ENCODE measurements around the gene MAPKAP1. TPM values are rescaled to one million over a fixed set of nuclear protein-coding genes. Genes with fewer than 3 reads are reported as not detected.

The MAPKAP1 gene
- total RNA-seq, 1 donor from 2014 or later = 74.6 TPM

DNA sequence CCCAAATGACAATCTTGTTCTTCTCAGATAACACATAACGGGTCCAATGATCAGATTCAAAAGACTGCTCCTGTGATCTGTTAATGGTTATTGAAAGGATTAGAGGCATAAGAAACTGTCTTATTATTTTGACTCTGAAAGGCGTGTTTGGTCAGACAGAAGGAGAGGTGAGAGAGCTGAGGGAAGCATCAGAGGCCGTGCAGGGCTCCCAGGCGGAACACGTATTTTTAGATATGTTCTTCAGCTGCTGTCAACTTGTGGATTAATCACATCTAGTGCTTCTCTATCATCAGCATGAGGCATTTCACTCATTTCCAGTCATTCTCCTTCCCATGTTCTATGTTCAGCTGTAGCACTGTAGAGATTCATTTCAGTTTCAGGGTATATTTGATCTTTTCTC, 199.8 kb downstream of the MAPKAP1 start:
- H3K4me1 Mint-ChIP-seq (ENCODE audit: low read depth) = peaks cover 2% of the 10 kb centered on the region
- H3K27ac Mint-ChIP-seq = no peak overlapping the region
- peaks cover 3% of the 10 kb centered on the region for H3K27me3 Mint-ChIP-seq
- H3K36me3 Mint-ChIP-seq (ENCODE audit: insufficient read depth) = peaks cover 10% of the 10 kb centered on the region
- no peak for DNase-seq (ENCODE audit: low spot score, unreplicated experiment)
- H3K9me3 Mint-ChIP-seq (ENCODE audit: low read depth) = no peaks in the 10 kb centered on the region
- no peak for TF ChIP-seq CTCF (IDR thresholded peaks at IDR 0.05; ENCODE audit: unreplicated experiment)
- H3K4me3 Mint-ChIP-seq (ENCODE audit: low read depth) = no peak overlapping the region

- H3K4me3 Mint-ChIP-seq (ENCODE audit: low read depth) = no peak overlapping the region
- H3K36me3 Mint-ChIP-seq (ENCODE audit: insufficient read depth) = peaks cover 12% of the 10 kb centered on the region
- H3K9me3 Mint-ChIP-seq (ENCODE audit: low read depth) = no peaks in the 10 kb centered on the region
- DNase-seq (ENCODE audit: low spot score, unreplicated experiment) = no peak
- H3K27me3 Mint-ChIP-seq = no peaks in the 10 kb centered on the region
- TF ChIP-seq CTCF (IDR thresholded peaks at IDR 0.05; ENCODE audit: unreplicated experiment) = no peak
- no peak overlapping the region for H3K27ac Mint-ChIP-seq
- peaks cover 2% of the 10 kb centered on the region for H3K4me1 Mint-ChIP-seq (ENCODE audit: low read depth)
Measured at GRCh38 chr9:125505988-125506438, 201.0 kb downstream of the MAPKAP1 start.

- no peak for DNase-seq (ENCODE audit: low spot score, unreplicated experiment)
- H3K4me3 Mint-ChIP-seq (ENCODE audit: low read depth) = no peak overlapping the region
- H3K4me1 Mint-ChIP-seq (ENCODE audit: low read depth) = peaks cover 2% of the 10 kb centered on the region
- no peaks in the 10 kb centered on the region for H3K27me3 Mint-ChIP-seq
- TF ChIP-seq CTCF (IDR thresholded peaks at IDR 0.05; ENCODE audit: unreplicated experiment) = no peak
- H3K27ac Mint-ChIP-seq = no peak overlapping the region
- peaks cover 15% of the 10 kb centered on the region for H3K36me3 Mint-ChIP-seq (ENCODE audit: insufficient read depth)
- H3K9me3 Mint-ChIP-seq (ENCODE audit: low read depth) = no peaks in the 10 kb centered on the region
Measured at GRCh38 chr9:125504616-125505015, 202.4 kb downstream of the MAPKAP1 start.

DNA sequence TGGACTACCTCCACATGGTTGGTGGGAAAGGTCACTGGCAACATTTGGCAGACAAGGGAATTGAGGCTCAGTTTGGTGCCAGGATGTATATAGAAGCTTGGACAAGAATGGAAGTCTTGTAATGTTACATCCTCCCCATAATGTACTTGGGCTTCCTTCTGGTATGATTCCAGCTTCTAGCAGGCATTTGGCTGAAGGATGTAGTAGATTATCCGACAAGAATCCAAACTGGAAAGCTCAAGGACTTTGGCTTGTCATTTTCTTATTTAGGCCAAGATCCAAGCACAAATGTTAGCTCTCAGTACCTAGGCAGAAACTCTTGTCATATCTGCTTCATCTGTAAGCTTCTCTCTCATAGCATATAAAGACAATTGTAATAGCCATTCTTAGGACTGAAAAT, 209.1 kb downstream of the MAPKAP1 start:
- no peaks in the 10 kb centered on the region for H3K9me3 Mint-ChIP-seq (ENCODE audit: low read depth)
- no peaks in the 10 kb centered on the region for H3K27me3 Mint-ChIP-seq
- TF ChIP-seq CTCF (IDR thresholded peaks at IDR 0.05; ENCODE audit: unreplicated experiment) = no peak
- DNase-seq (ENCODE audit: low spot score, unreplicated experiment) = no peak
- H3K36me3 Mint-ChIP-seq (ENCODE audit: insufficient read depth) = peaks cover 6% of the 10 kb centered on the region
- H3K27ac Mint-ChIP-seq = no peak overlapping the region
- H3K4me1 Mint-ChIP-seq (ENCODE audit: low read depth) = peaks cover 17% of the 10 kb centered on the region
- no peak overlapping the region for H3K4me3 Mint-ChIP-seq (ENCODE audit: low read depth)

- Mint-ChIP-seq H3K27ac (no peak overlapping the region), H3K9me3 (ENCODE audit: low read depth) (no peaks in the 10 kb centered on the region), H3K4me3 (ENCODE audit: low read depth) (no peak overlapping the region), H3K36me3 (ENCODE audit: insufficient read depth) (peaks cover 6% of the 10 kb centered on the region), H3K4me1 (ENCODE audit: low read depth) (peaks cover 17% of the 10 kb centered on the region), H3K27me3 (no peaks in the 10 kb centered on the region)
- DNase-seq (ENCODE audit: low spot score, unreplicated experiment) = no peak
- TF ChIP-seq CTCF (IDR thresholded peaks at IDR 0.05; ENCODE audit: unreplicated experiment) = no peak
Measured at GRCh38 chr9:125497478-125497877, 209.5 kb downstream of the MAPKAP1 start.

All from progenitor cell of endocrine pancreas (in vitro differentiated cells).